GM12872 (cell line): ENCODE results near the gene CEP164.

Experiments used
- CTCF ChIP-seq: IDR thresholded peaks from 3 replicates; pipeline ENCODE4 v1.5.1; 2011; ENCODE audit warnings: low read depth, mild to moderate bottlenecking, low read length, moderate library complexity; ENCODE audit not compliant: insufficient read depth

CEP164 gene

GRCh38 chr11:117444711-117445658, 117.3 kb downstream of the CEP164 start:
- no peak for TF ChIP-seq CTCF

GRCh38 chr11:117449111-117449693, 121.5 kb downstream of the CEP164 start:
- TF ChIP-seq CTCF, result no peak

- no peak for TF ChIP-seq CTCF
Observed at GRCh38 chr11:117453886-117454563, 126.4 kb downstream of the CEP164 start.

- TF ChIP-seq CTCF, result no peak
Observed at GRCh38 chr11:117454564-117454917, 126.9 kb downstream of the CEP164 start.

- TF ChIP-seq CTCF, result no peak
Observed at GRCh38 chr11:117456027-117456720, 128.5 kb downstream of the CEP164 start.

- no peak for TF ChIP-seq CTCF
Observed at GRCh38 chr11:117457031-117457785, 129.6 kb downstream of the CEP164 start.
